Endodermal cell (in vitro differentiated cells): ENCODE results near the gene TMEM87A. TPM values are rescaled to one million over a fixed set of nuclear protein-coding genes. Genes with fewer than 3 reads are reported as not detected.

ENCODE experiments used
- DNase-seq: peaks from one replicate; pipeline ENCODE4 v3.0.0-alpha.2; 2017
- H3K27ac ChIP-seq: 2 replicates; pipeline ENCODE4 v1.5.1; 2013; ENCODE audit warnings: mild to moderate bottlenecking, low read depth, low read length, moderate library complexity
- H3K27me3 ChIP-seq: 2 replicates; pipeline ENCODE4 v1.6.1; 2013; ENCODE audit warnings: mild to moderate bottlenecking, low read length, moderate library complexity; ENCODE audit not compliant: insufficient read depth, control insufficient read depth, poor library complexity, severe bottlenecking
- H3K36me3 ChIP-seq: 2 replicates; pipeline ENCODE4 v1.7.0; 2013; ENCODE audit warnings: mild to moderate bottlenecking, low read length, moderate library complexity; ENCODE audit not compliant: control insufficient read depth, insufficient read depth
- H3K4me1 ChIP-seq: one replicate; pipeline ENCODE4 v1.7.0; 2013; ENCODE audit warnings: low read length; ENCODE audit not compliant: control insufficient read depth, insufficient read depth
- H3K4me3 ChIP-seq: 2 replicates; pipeline ENCODE4 v1.5.1; 2013; ENCODE audit warnings: mild to moderate bottlenecking, low read length, moderate library complexity
- H3K9ac ChIP-seq: 2 replicates; pipeline ENCODE4 v1.6.1; 2013; ENCODE audit warnings: mild to moderate bottlenecking, low read length, moderate library complexity; ENCODE audit not compliant: poor library complexity, severe bottlenecking; ENCODE audit errors: extremely low read depth
- H3K9me3 ChIP-seq: 2 replicates; pipeline ENCODE4 v1.6.1; 2013; ENCODE audit warnings: mild to moderate bottlenecking, low read length, moderate library complexity; ENCODE audit not compliant: control insufficient read depth
- H3K27ac Mint-ChIP-seq: 2 replicates; pipeline ENCODE4 v1.8.0; 2020; ENCODE audit warnings: mixed read lengths
- H3K27me3 Mint-ChIP-seq: 2 replicates; pipeline ENCODE4 v1.8.0; 2021; ENCODE audit warnings: mild to moderate bottlenecking, mixed read lengths; ENCODE audit not compliant: insufficient read depth
- H3K36me3 Mint-ChIP-seq: 2 replicates; pipeline ENCODE4 v1.8.0; 2020; ENCODE audit warnings: low read depth, mixed read lengths
- H3K4me1 Mint-ChIP-seq: 2 replicates; pipeline ENCODE4 v1.8.0; 2020; ENCODE audit warnings: mixed read lengths
- H3K4me3 Mint-ChIP-seq: 2 replicates; pipeline ENCODE4 v1.8.0; 2020; ENCODE audit warnings: mild to moderate bottlenecking, moderate library complexity, mixed read lengths
- H3K9me3 Mint-ChIP-seq: 2 replicates; pipeline ENCODE4 v1.8.0; 2020; ENCODE audit warnings: mild to moderate bottlenecking, mixed read lengths
- WGBS, 2 experiments: methylation state at CpG; one replicate each; pipeline versions ENCODE4 v1.1.5 to v1.1.7; 2013; ENCODE audit warnings: missing lambda C conversion rate in 2 of 2, mixed read lengths in 1 of 2; ENCODE audit not compliant: insufficient coverage in 1 of 2, insufficient read length in 1 of 2; 5-methylcytosine and 5-hydroxymethylcytosine counted together
- total RNA-seq, 2 donors: library from RNA; stranded (reverse); fragmentation: NEBNext Ultra II Directional in 1 of 2; extraction: Animal tissue kit (Norgen Biotek cat#: 25700) in 1 of 2; gene quantifications; 2 replicates in 1 of 2; 3 replicates in 1 of 2; pipeline ENCODE4 v1.2.1, GENCODE V29; 2021
- TF ChIP-seq, protein P1 (sequence below): fragments of 200-600 bp; sonication (generic); conservative IDR thresholded peaks from 2 replicates; pipeline ENCODE4 v1.5.0; 2021; ENCODE audit warnings: antibody characterized with exemption, mild to moderate bottlenecking

Gene TMEM87A
- total RNA-seq, 2 donors from 2014 or later: 33.7 to 37.4 TPM

DNA sequence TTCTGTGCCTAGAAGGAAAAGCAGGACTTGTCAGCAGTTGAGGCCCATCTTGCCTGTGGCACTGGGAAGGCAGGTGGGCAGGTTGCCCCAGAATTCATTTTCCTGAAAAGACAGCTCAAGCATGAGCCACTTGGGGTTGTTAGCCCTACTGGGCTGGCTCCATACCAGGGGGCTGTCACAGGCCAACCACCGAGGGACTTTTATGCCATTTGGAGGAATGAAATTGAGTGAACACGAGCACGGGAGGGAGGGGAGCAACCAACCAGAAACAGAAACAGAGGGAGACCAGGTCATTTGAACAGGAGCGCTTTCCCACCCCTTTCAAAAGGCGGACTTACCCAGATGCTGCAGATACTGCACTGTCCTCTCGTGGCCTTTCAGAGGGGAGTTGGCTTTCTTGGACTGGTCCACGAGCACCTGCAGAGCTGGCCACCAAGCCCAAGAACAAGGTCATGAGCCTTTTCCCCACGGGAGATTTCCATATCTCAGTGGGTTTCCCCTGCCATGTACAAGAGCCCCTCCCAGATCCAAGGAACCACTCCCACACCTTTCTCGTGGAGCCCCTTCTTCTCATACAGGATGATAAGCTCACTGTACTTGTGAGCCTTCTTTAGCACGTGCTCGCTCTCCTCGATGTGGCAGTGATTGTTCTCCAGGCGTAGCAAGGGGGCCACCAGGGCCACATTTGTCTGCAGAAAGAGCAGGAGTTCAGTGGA is 106.8 kb downstream of the TMEM87A start:
- H3K9me3 Mint-ChIP-seq: no peaks in the 10 kb centered on the region
- H3K36me3 ChIP-seq: peaks cover 95% of the 10 kb centered on the region
- H3K9ac ChIP-seq: no peak overlapping the region
- H3K4me1 ChIP-seq: no peaks in the 10 kb centered on the region
- 93 to 95% methylated on average over 12 to 13 of the region's 13 CpGs for WGBS, 2 experiments
- H3K4me3 Mint-ChIP-seq: no peak overlapping the region
- H3K27ac Mint-ChIP-seq: no peak overlapping the region
- H3K9me3 ChIP-seq: no peaks in the 10 kb centered on the region
- peaks cover 79% of the 10 kb centered on the region for H3K36me3 Mint-ChIP-seq
- TF ChIP-seq, protein P1, sequence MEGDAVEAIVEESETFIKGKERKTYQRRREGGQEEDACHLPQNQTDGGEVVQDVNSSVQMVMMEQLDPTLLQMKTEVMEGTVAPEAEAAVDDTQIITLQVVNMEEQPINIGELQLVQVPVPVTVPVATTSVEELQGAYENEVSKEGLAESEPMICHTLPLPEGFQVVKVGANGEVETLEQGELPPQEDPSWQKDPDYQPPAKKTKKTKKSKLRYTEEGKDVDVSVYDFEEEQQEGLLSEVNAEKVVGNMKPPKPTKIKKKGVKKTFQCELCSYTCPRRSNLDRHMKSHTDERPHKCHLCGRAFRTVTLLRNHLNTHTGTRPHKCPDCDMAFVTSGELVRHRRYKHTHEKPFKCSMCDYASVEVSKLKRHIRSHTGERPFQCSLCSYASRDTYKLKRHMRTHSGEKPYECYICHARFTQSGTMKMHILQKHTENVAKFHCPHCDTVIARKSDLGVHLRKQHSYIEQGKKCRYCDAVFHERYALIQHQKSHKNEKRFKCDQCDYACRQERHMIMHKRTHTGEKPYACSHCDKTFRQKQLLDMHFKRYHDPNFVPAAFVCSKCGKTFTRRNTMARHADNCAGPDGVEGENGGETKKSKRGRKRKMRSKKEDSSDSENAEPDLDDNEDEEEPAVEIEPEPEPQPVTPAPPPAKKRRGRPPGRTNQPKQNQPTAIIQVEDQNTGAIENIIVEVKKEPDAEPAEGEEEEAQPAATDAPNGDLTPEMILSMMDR: no peak
- H3K4me1 Mint-ChIP-seq: no peaks in the 10 kb centered on the region
- DNase-seq: no peak
- H3K27me3 ChIP-seq: no peaks in the 10 kb centered on the region
- H3K27me3 Mint-ChIP-seq: no peaks in the 10 kb centered on the region
- no peak overlapping the region for H3K4me3 ChIP-seq
- H3K27ac ChIP-seq: no peak overlapping the region

DNA sequence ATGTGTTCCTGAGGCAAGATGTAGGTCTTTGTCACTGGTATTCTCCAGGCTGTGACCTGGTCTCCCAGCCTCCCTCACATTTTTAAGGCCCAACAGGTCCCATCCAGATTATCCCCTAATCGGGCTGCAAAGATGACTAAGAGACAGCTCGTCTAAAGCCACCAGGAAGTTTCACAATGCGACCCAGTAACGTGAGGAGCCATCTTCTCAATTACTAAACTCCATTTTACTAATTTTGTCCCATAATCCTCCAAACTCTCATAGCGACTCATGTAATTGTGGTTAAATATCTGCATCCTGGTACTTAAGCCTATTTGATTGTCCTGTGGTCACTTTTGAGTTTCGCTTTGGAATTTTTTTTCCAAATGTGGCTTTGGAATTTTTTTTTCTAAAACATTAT is 108.1 kb downstream of the TMEM87A start:
- Histone ChIP-seq H3K4me3 (no peak overlapping the region), H3K27me3 (no peaks in the 10 kb centered on the region), H3K4me1 (no peaks in the 10 kb centered on the region), H3K9me3 (no peaks in the 10 kb centered on the region), H3K36me3 (peaks cover 94% of the 10 kb centered on the region), H3K9ac (no peak overlapping the region), H3K27ac (no peak overlapping the region)
- no peaks in the 10 kb centered on the region for H3K9me3 Mint-ChIP-seq
- no peak overlapping the region for H3K27ac Mint-ChIP-seq
- TF ChIP-seq, protein P1: no peak
- H3K4me3 Mint-ChIP-seq: no peak overlapping the region
- 92 to 97% methylated on average over 5 to 6 of the region's 6 CpGs for WGBS, 2 experiments
- peaks cover 73% of the 10 kb centered on the region for H3K36me3 Mint-ChIP-seq
- no peaks in the 10 kb centered on the region for H3K4me1 Mint-ChIP-seq
- no peaks in the 10 kb centered on the region for H3K27me3 Mint-ChIP-seq
- DNase-seq: no peak

DNA sequence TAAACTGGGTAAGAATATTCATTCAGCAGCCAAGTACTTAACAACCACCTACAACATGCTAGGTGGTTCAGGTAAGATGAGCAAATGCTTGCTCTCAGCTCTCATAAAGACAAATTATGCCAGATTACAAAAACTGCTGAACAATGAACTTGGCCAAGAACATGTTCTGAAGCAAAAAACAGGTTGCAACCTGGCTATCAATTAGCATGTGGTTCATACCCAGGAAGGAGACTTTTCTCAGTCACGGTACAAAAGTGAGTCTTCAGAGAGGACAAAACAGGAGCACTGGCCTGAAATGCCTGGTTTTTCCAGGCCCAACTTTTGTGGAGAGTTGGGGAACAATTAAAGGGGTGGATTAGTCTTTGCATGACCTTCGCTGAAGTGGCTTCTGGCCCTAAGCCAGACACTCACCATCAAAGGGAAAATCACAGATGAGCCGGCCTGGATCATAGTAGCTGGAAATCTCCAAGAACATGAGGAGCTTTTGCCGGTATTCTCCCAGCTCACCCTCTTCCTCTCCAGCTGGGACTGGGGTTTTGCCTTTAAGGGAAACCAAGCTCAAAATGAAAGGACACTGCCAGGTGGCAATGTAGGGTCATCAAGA is 109.2 kb downstream of the TMEM87A start:
- Histone ChIP-seq H3K4me3 (no peak overlapping the region), H3K36me3 (peaks cover 95% of the 10 kb centered on the region), H3K9me3 (no peaks in the 10 kb centered on the region), H3K27me3 (no peaks in the 10 kb centered on the region), H3K9ac (no peak overlapping the region), H3K4me1 (no peaks in the 10 kb centered on the region), H3K27ac (no peak overlapping the region)
- WGBS, 2 experiments: 94 to 95% methylated on average over 3 to 4 of the region's 4 CpGs
- Mint-ChIP-seq H3K27ac (peak overlapping the region; percentile 61), H3K4me1 (no peaks in the 10 kb centered on the region), H3K27me3 (no peaks in the 10 kb centered on the region), H3K9me3 (no peaks in the 10 kb centered on the region), H3K4me3 (no peak overlapping the region), H3K36me3 (peaks cover 74% of the 10 kb centered on the region)
- TF ChIP-seq, protein P1: no peak
- DNase-seq: no peak
